ENCODE results near the gene SEZ6.
"Not testable (repeated sequence)": the region's sequence is repeated elsewhere in the genome, so short reads cannot be mapped to it uniquely, and the experiment has no call there.

The SEZ6 gene

GRCh38 chr17:28951991-28952975, 53.5 kb downstream of the SEZ6 start:
- peak; percentile 97 to 99 (median 99) for DNase-seq

DNA sequence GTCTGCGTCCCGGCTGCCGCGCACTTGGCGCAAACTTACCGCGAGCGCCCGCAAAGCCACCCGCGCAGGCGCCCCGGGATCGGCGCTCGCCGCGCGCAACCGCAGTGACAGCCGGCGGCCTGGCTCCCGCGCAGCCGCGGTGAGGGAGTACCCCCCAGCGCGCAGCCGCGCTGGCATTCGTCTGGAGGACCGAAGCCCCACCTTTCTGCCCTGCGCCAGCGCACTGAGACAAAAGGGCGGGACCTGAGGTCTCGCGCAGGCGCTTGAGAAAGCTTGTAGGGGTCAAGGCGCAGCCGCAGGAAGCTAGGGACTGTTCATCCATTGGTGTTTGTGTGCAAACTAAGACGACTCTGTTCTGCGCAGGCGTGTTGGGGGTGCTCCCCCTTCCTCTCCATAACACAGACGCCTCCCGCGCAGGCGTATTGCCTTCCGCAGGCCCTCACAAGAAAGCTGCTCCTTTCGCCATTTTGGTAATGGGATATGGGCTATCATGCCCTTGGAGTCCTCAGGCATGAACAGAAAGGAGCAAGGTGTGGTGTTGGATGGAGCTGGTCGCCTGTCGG, 54.3 kb downstream of the SEZ6 start, which contains the start of gene PHF12:
TSS of gene PHF12 (minus strand) at position 91 of the 563 bp plus-strand sequence. CDS start 558 bp downstream, outside the sequence.
- DNase-seq = peak; percentile 100

DNA sequence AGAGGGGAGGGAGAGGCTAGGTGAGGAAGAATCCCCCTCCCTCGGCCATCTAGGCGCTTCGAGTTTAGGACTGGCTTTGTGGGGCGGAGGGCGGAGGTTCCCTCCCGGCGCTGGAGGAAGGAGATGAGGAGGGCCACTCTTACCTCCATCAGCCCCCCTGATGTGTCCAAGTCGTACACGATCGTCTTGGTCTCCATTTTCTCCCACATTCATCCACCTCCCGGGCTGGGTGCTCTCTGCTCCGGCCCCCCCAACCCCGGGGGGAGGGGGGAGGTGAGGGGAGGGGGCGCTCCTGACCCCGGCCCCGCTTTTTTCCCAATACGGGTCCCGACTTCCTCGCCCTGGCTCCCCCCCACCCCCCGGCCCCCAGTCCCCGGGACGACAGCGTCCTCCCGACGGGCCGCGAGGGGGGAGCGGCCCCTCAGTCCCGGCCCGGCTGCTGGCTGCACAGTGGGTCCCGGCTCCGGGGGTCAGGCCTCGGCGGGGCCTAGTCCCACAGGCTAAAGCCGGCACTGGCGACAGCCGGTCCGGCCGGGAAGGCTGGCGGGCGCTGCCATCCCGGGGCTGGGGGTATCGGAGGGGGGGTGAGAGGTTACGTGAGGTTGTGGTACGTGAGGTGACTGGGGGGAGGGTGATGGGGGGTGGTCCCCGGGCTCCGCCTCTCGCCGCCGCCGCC, 54.9 kb downstream of the SEZ6 start:
- no peak for DNase-seq

GRCh38 chr17:28950017-28950751, 55.6 kb downstream of the SEZ6 start:
- peak; percentile 52 to 74 (median 59) for DNase-seq

- peak; percentile 77 to 84 (median 77) for DNase-seq
Measured at GRCh38 chr17:28949185-28950016, 56.4 kb downstream of the SEZ6 start.

DNA sequence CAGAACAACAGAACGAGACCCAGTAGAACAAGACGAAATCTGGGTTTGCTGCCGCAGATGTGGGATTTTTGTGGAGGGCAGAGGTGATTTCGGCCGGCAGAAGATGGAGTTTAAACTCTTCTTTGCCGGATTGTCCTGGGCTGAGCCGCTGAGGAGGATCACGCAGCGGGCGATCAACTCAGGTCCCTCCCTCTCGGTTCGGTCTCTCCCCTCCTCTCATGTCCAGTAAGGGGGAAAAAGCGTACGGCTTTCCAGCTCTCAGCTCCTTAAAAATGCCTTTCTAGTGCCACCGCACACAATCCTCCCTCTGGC, 57.0 kb downstream of the SEZ6 start:
- DNase-seq = no peak

DNA sequence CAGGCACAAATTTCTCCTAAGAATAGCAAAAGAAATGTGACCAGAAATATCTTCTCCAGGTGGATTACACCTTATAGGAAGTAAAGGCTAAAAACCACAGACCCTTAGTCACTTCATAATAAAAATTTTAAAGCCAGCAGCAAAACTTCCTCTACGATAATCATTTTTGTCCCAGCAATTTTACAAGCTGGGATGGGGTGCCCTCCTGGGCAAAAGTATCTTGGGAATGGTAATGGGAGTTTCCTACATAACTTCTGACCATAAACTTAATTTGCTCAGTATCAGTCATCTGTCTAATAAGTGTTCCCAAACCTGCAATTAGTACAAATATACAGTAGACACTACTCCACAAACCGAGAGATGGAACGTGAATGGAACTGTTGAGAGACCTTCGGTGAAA, 57.5 kb downstream of the SEZ6 start:
- no peak for DNase-seq

- DNase-seq = no peak
Measured at GRCh38 chr17:28947639-28948038, 58.2 kb downstream of the SEZ6 start.

DNA sequence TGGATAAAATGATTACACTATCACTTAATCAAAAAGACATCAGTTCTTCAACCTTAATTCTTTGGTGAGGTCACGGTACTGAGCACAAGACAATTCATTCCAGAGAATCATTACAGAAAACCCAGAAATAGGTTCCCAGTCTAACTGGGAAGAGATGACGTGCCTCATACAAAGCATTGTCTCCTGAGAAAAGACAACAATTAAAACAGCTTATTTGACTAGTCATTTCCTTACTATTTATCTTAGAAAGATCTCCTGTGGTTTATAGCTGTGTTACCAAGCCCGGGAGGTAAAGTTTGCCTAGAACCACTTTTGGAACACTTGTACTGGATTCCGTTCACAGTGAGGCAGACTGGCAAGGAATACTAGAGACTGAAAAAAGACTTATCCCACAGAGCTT, 59.6 kb downstream of the SEZ6 start:
- no peak for DNase-seq

- no peak for DNase-seq
Measured at GRCh38 chr17:28944862-28945741, 60.7 kb downstream of the SEZ6 start.

- no peak for DNase-seq
Measured at GRCh38 chr17:28944343-28944742, 61.5 kb downstream of the SEZ6 start.

GRCh38 chr17:28942925-28943324, 62.9 kb downstream of the SEZ6 start:
- no peak for DNase-seq

DNA sequence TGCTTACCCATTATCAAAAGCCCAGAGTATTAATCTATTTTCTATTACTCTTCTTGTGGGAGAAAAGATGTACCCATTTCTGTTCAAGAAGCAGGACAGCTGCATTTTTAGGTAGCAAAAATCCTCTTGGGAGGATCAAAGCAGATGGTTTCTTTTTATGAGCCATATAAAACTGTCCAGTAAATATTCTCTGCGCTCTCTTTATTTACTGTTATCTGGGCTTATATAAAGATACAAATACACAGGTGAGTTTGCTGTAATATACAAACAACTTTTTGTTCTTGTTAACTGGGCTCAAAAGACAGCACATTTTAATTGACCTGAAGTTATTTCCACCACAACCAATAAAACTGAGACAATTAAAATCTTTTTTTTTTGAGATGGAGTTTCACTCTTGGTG, 64.6 kb downstream of the SEZ6 start:
- no peak for DNase-seq

DNA sequence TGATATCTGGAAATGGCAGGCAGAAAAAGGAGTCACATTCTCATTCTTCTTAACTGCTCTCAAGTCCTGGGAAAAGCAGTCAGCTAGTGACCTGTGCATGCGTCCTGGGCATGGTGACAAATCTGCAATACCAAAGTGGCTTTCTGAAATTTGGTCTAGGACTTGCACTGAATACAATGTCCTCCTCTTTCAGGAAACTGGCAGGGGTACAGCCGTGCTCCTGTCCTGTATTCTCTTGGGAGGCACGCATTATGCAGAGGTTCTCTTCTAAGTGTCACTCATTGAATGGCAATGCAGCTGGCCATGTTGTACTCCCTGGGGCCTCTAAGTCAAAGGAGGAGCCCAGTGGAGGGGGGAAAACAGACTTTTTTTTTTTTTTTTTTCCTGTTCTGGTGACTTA, 65.2 kb downstream of the SEZ6 start:
- no peak for DNase-seq

DNA sequence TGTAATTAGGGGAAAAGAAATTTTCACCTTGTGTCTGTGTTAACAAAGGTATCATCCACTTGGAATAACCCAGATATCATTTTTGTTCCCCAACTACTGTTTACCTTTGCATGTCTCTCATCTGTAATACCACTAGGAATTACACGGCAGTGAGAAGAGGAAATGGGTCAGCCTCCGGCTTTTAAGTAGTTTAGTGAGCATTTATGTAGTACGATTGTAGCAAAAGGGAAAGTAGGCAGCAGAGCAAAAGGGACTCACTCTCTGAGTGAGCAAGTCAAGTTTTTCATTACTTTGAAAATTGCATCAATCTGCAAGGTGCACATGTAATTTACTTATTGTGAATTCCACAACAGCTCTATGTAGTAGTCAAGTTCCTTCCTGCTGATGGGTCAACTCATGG, 65.7 kb downstream of the SEZ6 start:
- peak in 2 of 3 donors; percentile 24 to 29 for DNase-seq

- DNase-seq = no peak
Measured at GRCh38 chr17:28938552-28938951, 67.3 kb downstream of the SEZ6 start.

- peak; percentile 57 to 78 (median 74) for DNase-seq
Measured at GRCh38 chr17:28937044-28937729, 68.6 kb downstream of the SEZ6 start.

DNA sequence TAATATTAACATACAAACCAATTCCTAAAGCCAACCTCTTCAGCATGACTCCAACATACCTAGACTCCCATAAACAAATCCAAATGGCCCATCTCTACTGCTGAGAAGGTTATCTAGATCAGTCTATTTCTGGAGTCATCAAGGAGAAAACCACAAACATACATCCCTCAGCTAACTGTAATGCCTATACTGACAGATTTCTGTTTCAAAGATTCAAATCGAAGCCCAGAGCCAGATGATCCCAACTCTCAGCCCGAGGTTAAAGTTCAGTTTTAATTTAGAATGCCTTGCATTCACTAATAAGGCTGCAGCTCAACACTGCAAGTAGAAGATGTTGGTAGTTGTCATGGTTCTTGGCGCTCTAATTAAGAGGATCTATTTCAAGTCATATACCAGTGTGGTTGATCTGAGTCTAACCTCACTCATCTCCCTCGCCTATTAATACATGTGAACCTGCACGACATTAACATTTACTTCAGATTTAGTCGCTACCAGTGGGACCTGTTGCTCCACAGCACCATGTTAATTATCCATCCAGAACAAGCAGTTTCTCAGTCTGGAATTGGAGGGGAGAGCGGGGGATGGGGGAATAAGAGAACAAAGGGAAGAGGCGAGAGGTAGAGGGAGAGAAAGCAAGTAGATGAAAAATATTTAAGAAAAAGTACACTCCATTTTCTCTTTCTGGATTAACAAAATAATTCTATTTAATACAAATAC, 69.9 kb downstream of the SEZ6 start:
- DNase-seq = no peak

DNA sequence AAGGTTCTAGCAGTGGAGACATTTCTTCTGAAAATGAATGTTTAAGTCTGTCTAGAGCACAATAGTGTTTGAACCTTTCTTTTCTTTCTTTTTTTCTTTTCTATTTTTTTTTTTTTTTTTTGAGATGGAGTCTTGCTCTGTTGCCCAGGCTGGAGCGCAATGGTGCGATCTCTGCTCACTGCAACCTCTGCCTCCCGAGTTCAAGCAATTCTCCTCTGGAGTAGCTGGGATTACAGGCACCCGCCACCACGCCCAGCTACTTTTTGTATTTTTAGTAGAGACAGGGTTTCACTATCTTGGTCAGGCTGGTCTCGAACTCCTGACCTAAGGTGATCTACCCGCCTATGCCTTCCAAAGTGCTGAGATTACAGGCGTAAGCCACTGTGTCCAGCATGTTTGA, 71.3 kb downstream of the SEZ6 start:
- DNase-seq = not testable (repeated sequence)

- no peak for DNase-seq
Measured at GRCh38 chr17:28929787-28930186, 76.0 kb downstream of the SEZ6 start.
